ENCODE results near the gene MTM1. TPM values are rescaled to one million over a fixed set of nuclear protein-coding genes. Genes with fewer than 3 reads are reported as not detected.
A peak's percentile ranks its signal among the peaks of the same experiment; 100 is the strongest.

Gene MTM1
- total and polyA plus RNA-seq, 2 experiments from 2014 or later, result 3.2 to 8.7 TPM

GRCh38 chrX:150573702-150574101 is 5.3 kb downstream of the MTM1 start:
- H3K4me1 Mint-ChIP-seq, result peaks cover 70% of the 10 kb centered on the region
- no peaks in the 10 kb centered on the region for H3K36me3 ChIP-seq (ENCODE audit: insufficient read depth)
- peaks cover 32% of the 10 kb centered on the region for H3K4me1 ChIP-seq (ENCODE audit: insufficient read depth)
- DNase-seq (ENCODE audit: low spot score), result no peak
- no peaks in the 10 kb centered on the region for H4K20me1 ChIP-seq (replicated peaks; ENCODE audit: insufficient read depth)
- H3K27ac Mint-ChIP-seq, result no peak overlapping the region; the same call in 1 of the 2 replicates
- no peaks in the 10 kb centered on the region for H3K27me3 Mint-ChIP-seq (ENCODE audit: insufficient read depth, low read depth, poor library complexity)
- H3K79me2 ChIP-seq (replicated peaks; ENCODE audit: insufficient read depth), result peaks cover 42% of the 10 kb centered on the region
- H3K9me3 Mint-ChIP-seq, result no peaks in the 10 kb centered on the region
- H3K36me3 Mint-ChIP-seq (ENCODE audit: low read depth), result peaks cover 6% of the 10 kb centered on the region; the same call in 2 of the 3 replicates
- 0 out of 3 replicates have a peak overlapping the region, but pooled peaks have one; percentile 29 for H3K4me3 Mint-ChIP-seq
- H2AFZ ChIP-seq, result no peak overlapping the region
- no peak overlapping the region for H3K27ac ChIP-seq (ENCODE audit: low read depth)
- ATAC-seq, result no peak
- H3K9me2 ChIP-seq (ENCODE audit: insufficient read depth), result no peaks in the 10 kb centered on the region
- no peak overlapping the region for H3K4me3 ChIP-seq
- peaks cover 11% of the 10 kb centered on the region for H3K27me3 ChIP-seq (ENCODE audit: insufficient read depth)
- H3K4me2 ChIP-seq, result no peak overlapping the region
- H3F3A ChIP-seq (replicated peaks; ENCODE audit: low read depth), result no peaks in the 10 kb centered on the region
- TF ChIP-seq CTCF (conservative IDR thresholded peaks at IDR 0.05; ENCODE audit: low read depth in 2 of 2) (no peak), NANOG (IDR thresholded peaks at IDR 0.05; ENCODE audit: borderline replicate concordance) (no peak), ZNF462 (CRISPR knock-in tag; IDR thresholded peaks at IDR 0.05) (no peak), ZNF114 (CRISPR knock-in tag; IDR thresholded peaks at IDR 0.05) (no peak), EZH2phosphoT487 (IDR thresholded peaks at IDR 0.05; ENCODE audit: unreplicated experiment) (no peak), ETS1 (IDR thresholded peaks at IDR 0.05) (no peak), EZH2 (IDR thresholded peaks at IDR 0.05; ENCODE audit: low read depth, unreplicated experiment) (no peak), JUNB (IDR thresholded peaks at IDR 0.05; ENCODE audit: unreplicated experiment) (no peak), CREB1 (CRISPR knock-in tag; IDR thresholded peaks at IDR 0.05; ENCODE audit: low read depth) (no peak), REST (IDR thresholded peaks at IDR 0.05; ENCODE audit: unreplicated experiment) (no peak), STAT1 (IDR thresholded peaks at IDR 0.05; ENCODE audit: unreplicated experiment) (no peak), POLR2AphosphoS5 (IDR thresholded peaks at IDR 0.05; ENCODE audit: low read depth) (no peak), ZNF331 (CRISPR knock-in tag; IDR thresholded peaks at IDR 0.05; ENCODE audit: low read depth) (no peak)
